IMR-90 (cell line): ENCODE data around the gene SPATA21. TPM values are rescaled to one million over a fixed set of nuclear protein-coding genes. Genes with fewer than 3 reads are reported as not detected.
A peak's percentile ranks its signal among the peaks of the same experiment; 100 is the strongest.

Source experiments
- ATAC-seq: fragments of 200-7000 bp; cut with Tn5 transposase; 2 replicates; pipeline ENCODE4 v1.9.1; 2020; ENCODE audit warnings: low read depth, mild to moderate bottlenecking, moderate library complexity
- BruUV-seq: library from RNA; stranded (reverse); fragments of 400-500 nt; replicated peaks from 2 replicates; lab custom pipeline; 2021; lab: Mats Ljungman, UMichigan
- CTCF ChIA-PET: fragments of 300-600 bp; formaldehyde crosslinking; extraction: SDS; loops from one replicate; lab custom pipeline; 2021; ENCODE audit warnings: antibody characterized with exemption; lab: Yijun Ruan, JAX
- POLR2A ChIA-PET: fragments of 300-600 bp; sonication (Branson Sonifier 250); formaldehyde crosslinking; loops from one replicate; lab custom pipeline; 2022; ENCODE audit warnings: antibody characterized with exemption; ENCODE audit not compliant: unreplicated experiment; lab: Charles Lee
- DNase-seq: peaks from one replicate; pipeline ENCODE4 v3.0.0; 2013
- H2AFZ ChIP-seq: replicated peaks from 2 replicates; pipeline ENCODE3; 2013; ENCODE audit warnings: low read length, mild to moderate bottlenecking; ENCODE audit not compliant: poor library complexity
- H2AK5ac ChIP-seq: 2 replicates; pipeline ENCODE4 v1.6.1; 2013; ENCODE audit warnings: low read depth, low read length, inconsistent platforms
- H2AK9ac ChIP-seq: replicated peaks from 2 replicates; pipeline ENCODE3; 2013; ENCODE audit warnings: mild to moderate bottlenecking, low read depth, low read length, moderate library complexity; ENCODE audit not compliant: poor library complexity
- H2BK120ac ChIP-seq: 2 replicates; pipeline ENCODE4 v1.6.1; 2013; ENCODE audit warnings: low read depth, low read length, inconsistent platforms
- H2BK15ac ChIP-seq: 3 replicates; pipeline ENCODE4 v1.6.1; 2013; ENCODE audit warnings: low read depth, low read length, inconsistent platforms
- H2BK20ac ChIP-seq: 2 replicates; pipeline ENCODE4 v1.6.1; 2013; ENCODE audit warnings: low read depth, mild to moderate bottlenecking, inconsistent platforms, low read length, moderate library complexity
- H2BK5ac ChIP-seq: 2 replicates; pipeline ENCODE4 v1.6.1; 2013; ENCODE audit warnings: mild to moderate bottlenecking, low read depth, low read length, inconsistent platforms; ENCODE audit not compliant: poor library complexity, severe bottlenecking
- H3K14ac ChIP-seq: replicated peaks from 2 replicates; pipeline ENCODE4 v1.6.1; 2013; ENCODE audit warnings: low read depth, low read length, inconsistent platforms
- H3K18ac ChIP-seq: 2 replicates; pipeline ENCODE4 v1.6.1; 2013; ENCODE audit warnings: low read depth, low read length, control low read depth
- H3K23ac ChIP-seq: 2 replicates; pipeline ENCODE4 v1.6.1; 2013; ENCODE audit warnings: low read depth, low read length, inconsistent platforms
- H3K27ac ChIP-seq: 2 replicates; pipeline ENCODE4 v1.5.1; 2013; ENCODE audit warnings: mild to moderate bottlenecking, control low read depth, low read length; ENCODE audit not compliant: insufficient read depth
- H3K27me3 ChIP-seq: 2 replicates; pipeline ENCODE4 v1.6.1; 2013; ENCODE audit warnings: low read length; ENCODE audit not compliant: control insufficient read depth, insufficient read depth
- H3K36me3 ChIP-seq: 2 replicates; pipeline ENCODE4 v1.6.1; 2013; ENCODE audit warnings: low read length, mixed read lengths; ENCODE audit not compliant: control insufficient read depth, insufficient read depth
- H3K4ac ChIP-seq: 2 replicates; pipeline ENCODE4 v1.6.1; 2013; ENCODE audit warnings: low read depth, low read length, inconsistent platforms
- H3K4me1 ChIP-seq: 2 replicates; pipeline ENCODE4 v1.6.1; 2013; ENCODE audit warnings: low read length, mixed read lengths; ENCODE audit not compliant: control insufficient read depth, insufficient read depth
- H3K4me2 ChIP-seq: 2 replicates; pipeline ENCODE4 v1.6.1; 2013; ENCODE audit warnings: low read depth, mild to moderate bottlenecking, control low read depth, low read length, moderate library complexity
- H3K4me3 ChIP-seq: 2 replicates; pipeline ENCODE4 v1.5.1; 2013; ENCODE audit warnings: low read depth, mild to moderate bottlenecking, control low read depth, low read length, moderate library complexity; ENCODE audit not compliant: insufficient read depth
- H3K56ac ChIP-seq: 2 replicates; pipeline ENCODE4 v1.6.1; 2013; ENCODE audit warnings: low read length, inconsistent platforms; ENCODE audit not compliant: insufficient read depth; ENCODE audit errors: extremely low read depth
- H3K79me1 ChIP-seq, 2 experiments: 2 replicates each; pipeline ENCODE4 v1.6.1; 2013; ENCODE audit warnings: low read length in 2 of 2, inconsistent platforms in 1 of 2, low read depth in 1 of 2
- H3K9ac ChIP-seq: 2 replicates; pipeline ENCODE4 v1.6.1; 2013; ENCODE audit warnings: low read depth, low read length, control low read depth
- H3K9me1 ChIP-seq: 2 replicates; pipeline ENCODE4 v1.6.1; 2013; ENCODE audit warnings: low read length, inconsistent platforms; ENCODE audit not compliant: insufficient read depth
- H3K9me3 ChIP-seq: 2 replicates; pipeline ENCODE4 v1.6.1; 2013; ENCODE audit warnings: low read length; ENCODE audit not compliant: control insufficient read depth, insufficient read depth
- H4K20me1 ChIP-seq: 2 replicates; pipeline ENCODE4 v1.6.1; 2013; ENCODE audit warnings: low read length, inconsistent platforms; ENCODE audit not compliant: insufficient read depth
- H4K5ac ChIP-seq: 2 replicates; pipeline ENCODE4 v1.6.1; 2013; ENCODE audit warnings: mild to moderate bottlenecking, low read depth, low read length, control low read depth
- H4K8ac ChIP-seq, 2 experiments: 2 replicates each; pipeline ENCODE4 v1.6.1; 2013; ENCODE audit warnings: low read depth in 2 of 2, low read length in 2 of 2, control low read depth in 1 of 2, inconsistent platforms in 1 of 2
- H4K91ac ChIP-seq: 2 replicates; pipeline ENCODE4 v1.6.1; 2013; ENCODE audit warnings: low read depth, low read length, inconsistent platforms; ENCODE audit not compliant: insufficient read depth
- BHLHE40 ChIP-seq: fragments of 150-350 bp; IDR thresholded peaks from 2 replicates; pipeline ENCODE4 v1.6.1; 2016; ENCODE audit warnings: mild to moderate bottlenecking, low read depth, low read length
- CHD1 ChIP-seq: IDR thresholded peaks from 2 replicates; pipeline ENCODE4 v1.6.1; 2012; ENCODE audit warnings: low read depth, low read length, improper control_type of control experiment
- CTCF ChIP-seq: conservative IDR thresholded peaks from 2 replicates; pipeline ENCODE4 v1.5.1; 2012; ENCODE audit warnings: mild to moderate bottlenecking, low read depth, low read length, improper control_type of control experiment
- FOS ChIP-seq: fragments of 150-350 bp; IDR thresholded peaks from 2 replicates; pipeline ENCODE4 v1.6.1; 2016; ENCODE audit warnings: low read depth, low read length
- MAFK ChIP-seq: IDR thresholded peaks from 2 replicates; pipeline ENCODE4 v1.6.1; 2012; ENCODE audit warnings: low read depth, low read length, improper control_type of control experiment
- MAZ ChIP-seq: IDR thresholded peaks from 2 replicates; pipeline ENCODE4 v1.6.1; 2012; ENCODE audit warnings: low read depth, mild to moderate bottlenecking, low read length, improper control_type of control experiment, moderate library complexity, borderline replicate concordance
- MXI1 ChIP-seq: IDR thresholded peaks from 2 replicates; pipeline ENCODE4 v1.6.1; 2012; ENCODE audit warnings: low read depth, mild to moderate bottlenecking, low read length, moderate library complexity, borderline replicate concordance
- NFE2L2 ChIP-seq: fragments of 150-350 bp; IDR thresholded peaks from 2 replicates; pipeline ENCODE4 v1.6.1; 2016; ENCODE audit warnings: low read depth, mild to moderate bottlenecking, low read length
- POLR2A ChIP-seq: IDR thresholded peaks from 2 replicates; pipeline ENCODE4 v1.6.1; 2012; ENCODE audit warnings: mild to moderate bottlenecking, low read depth, low read length
- RAD21 ChIP-seq: IDR thresholded peaks from 2 replicates; pipeline ENCODE4 v1.6.1; 2012; ENCODE audit warnings: low read length, improper control_type of control experiment
- RCOR1 ChIP-seq: IDR thresholded peaks from 2 replicates; pipeline ENCODE4 v1.6.1; 2012; ENCODE audit warnings: mild to moderate bottlenecking, low read length, improper control_type of control experiment; ENCODE audit not compliant: insufficient replicate concordance
- RFX5 ChIP-seq: IDR thresholded peaks from 2 replicates; pipeline ENCODE4 v1.8.0; 2012; ENCODE audit warnings: low read depth, mild to moderate bottlenecking, low read length, moderate library complexity
- SMC3 ChIP-seq: fragments of 150-350 bp; IDR thresholded peaks from 2 replicates; pipeline ENCODE4 v1.6.1; 2016; ENCODE audit warnings: low read depth, mild to moderate bottlenecking, antibody characterized with exemption, low read length, moderate library complexity
- USF2 ChIP-seq: fragments of 150-350 bp; IDR thresholded peaks from 2 replicates; pipeline ENCODE4 v1.6.1; 2017; ENCODE audit warnings: mild to moderate bottlenecking, antibody characterized with exemption, low read length, low read depth
- WGBS, 2 experiments: methylation state at CpG; one replicate each; pipeline versions ENCODE4 v1.1.5 to v1.1.7; 2013; ENCODE audit warnings: missing lambda C conversion rate in 2 of 2; ENCODE audit not compliant: insufficient read length in 1 of 2; ENCODE audit errors: extremely low coverage in 2 of 2; 5-methylcytosine and 5-hydroxymethylcytosine counted together
- dilution Hi-C: fragments of 300-500 bp; cut with HindIII; formaldehyde crosslinking; loops from one replicate; pipeline ENCODE4 v1.14.3; 2018; ENCODE audit warnings: low sequenced_read_pairs; ENCODE audit not compliant: unreplicated experiment
- in situ Hi-C: fragments of 300-500 bp; cut with MboI; formaldehyde crosslinking; loops from 3 replicates; pipeline ENCODE4 v1.14.3; 2019; ENCODE audit warnings: low sequenced_read_pairs, inconsistent platforms, mixed read lengths
- intact Hi-C: fragments of 100-400 bp; cut with micrococcal nuclease; formaldehyde crosslinking; loops from 2 replicates; pipeline ENCODE4 v1.10.0; 2022
- polyA plus RNA-seq, 3 experiments: library from polyadenylated mRNA; depleted of rRNA; stranded (reverse); fragments of >200 nt; gene quantifications; 2 replicates each; pipeline ENCODE4 v1.2.3, GENCODE V29; 2012; ENCODE audit warnings: low replicate concordance in 1 of 3
- total RNA-seq: library from RNA; depleted of rRNA; stranded (reverse); fragments of >200 nt; gene quantifications from 2 replicates; pipeline ENCODE4 v1.2.3, GENCODE V29; 2012
- TF ChIP-seq, protein P1 (sequence below): fragments of 150-350 bp; IDR thresholded peaks from 2 replicates; pipeline ENCODE4 v1.6.1; 2016; ENCODE audit warnings: low read depth, mild to moderate bottlenecking, low read length, moderate library complexity, borderline replicate concordance

SPATA21 gene
- total and polyA plus RNA-seq, 2 of the 4 experiments (the other 2 are of a cell fraction), result not detected

GRCh38 chr1:16351456-16351993, 85.7 kb downstream of the SPATA21 start:
- peak overlapping the region; percentile 65; the same call in 1 of the 2 replicates for H2BK120ac ChIP-seq
- TF ChIP-seq NFE2L2, result no peak
- no peak for TF ChIP-seq MAFK
- no peak for TF ChIP-seq CHD1
- no peak for TF ChIP-seq FOS
- TF ChIP-seq MXI1, result no peak
- no peak for TF ChIP-seq RAD21
- TF ChIP-seq SMC3, result no peak
- TF ChIP-seq POLR2A, result no peak
- no peak for TF ChIP-seq CTCF
- TF ChIP-seq BHLHE40, result no peak
- TF ChIP-seq USF2, result no peak
- TF ChIP-seq RCOR1, result no peak
- TF ChIP-seq, protein P1, sequence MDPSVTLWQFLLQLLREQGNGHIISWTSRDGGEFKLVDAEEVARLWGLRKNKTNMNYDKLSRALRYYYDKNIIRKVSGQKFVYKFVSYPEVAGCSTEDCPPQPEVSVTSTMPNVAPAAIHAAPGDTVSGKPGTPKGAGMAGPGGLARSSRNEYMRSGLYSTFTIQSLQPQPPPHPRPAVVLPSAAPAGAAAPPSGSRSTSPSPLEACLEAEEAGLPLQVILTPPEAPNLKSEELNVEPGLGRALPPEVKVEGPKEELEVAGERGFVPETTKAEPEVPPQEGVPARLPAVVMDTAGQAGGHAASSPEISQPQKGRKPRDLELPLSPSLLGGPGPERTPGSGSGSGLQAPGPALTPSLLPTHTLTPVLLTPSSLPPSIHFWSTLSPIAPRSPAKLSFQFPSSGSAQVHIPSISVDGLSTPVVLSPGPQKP, result no peak
- no peak for TF ChIP-seq MAZ
- no peak for TF ChIP-seq RFX5

More at GRCh38 chr1:16351456-16351993, 85.7 kb downstream of the SPATA21 start:
- Histone ChIP-seq H3K9me3 (no peaks in the 10 kb centered on the region), H2BK5ac (peak overlapping the region; percentile 79), H4K8ac (peak overlapping the region; percentile 90 to 100; a peak in 3 of 4 replicates), H3K27me3 (no peaks in the 10 kb centered on the region), H2AFZ (peak overlapping the region; percentile 100), H3K9ac (peak overlapping the region; percentile 88), H3K4me2 (peak overlapping the region; percentile 83), H3K56ac (peak overlapping the region; percentile 56; the same call in 1 of the 2 replicates), H2AK9ac (peak overlapping the region; percentile 99), H3K4me3 (peak overlapping the region; percentile 77), H2BK15ac (no peak overlapping the region), H3K79me1 (peaks cover 0 to 43% of the 10 kb centered on the region in 2 experiments; a peak in 3 of 4 replicates), H3K9me1 (peaks cover 14% of the 10 kb centered on the region), H3K18ac (peak overlapping the region; percentile 6), H3K4me1 (peaks cover 9% of the 10 kb centered on the region), H4K20me1 (peaks cover 54% of the 10 kb centered on the region), H3K4ac (peak overlapping the region; percentile 98), H3K14ac (peak overlapping the region; percentile 98), H4K91ac (peak overlapping the region; percentile 79; the same call in 1 of the 2 replicates), H3K27ac (peak overlapping the region; percentile 90), H2BK20ac (no peak overlapping the region), H2AK5ac (peak overlapping the region; percentile 56), H3K36me3 (no peaks in the 10 kb centered on the region), H4K5ac (no peak overlapping the region; the same call in 1 of the 2 replicates), H3K23ac (peak overlapping the region; percentile 98)
- intact Hi-C loops (loop anchor here (10.0 kb wide), 1 partner anchor 87 kb away; no protein-coding TSS in a partner anchor), dilution Hi-C loops (no loop called here), in situ Hi-C loops (no loop called here)
- ChIA-PET POLR2A (no interaction called here), CTCF (interaction anchor here (1.7 kb wide), 1 partner anchor 12 kb away, joined by 7 read pairs; no protein-coding TSS in a partner anchor)
- BruUV-seq, result no TSS peak
- DNase-seq (peak; percentile 34), ATAC-seq (no peak)
- no CpG with 5 or more reads among the region's 20 CpGs for WGBS, 2 experiments
